Measurements from ENCODE around the gene PNLIPRP2.

The PNLIPRP2 gene

DNA sequence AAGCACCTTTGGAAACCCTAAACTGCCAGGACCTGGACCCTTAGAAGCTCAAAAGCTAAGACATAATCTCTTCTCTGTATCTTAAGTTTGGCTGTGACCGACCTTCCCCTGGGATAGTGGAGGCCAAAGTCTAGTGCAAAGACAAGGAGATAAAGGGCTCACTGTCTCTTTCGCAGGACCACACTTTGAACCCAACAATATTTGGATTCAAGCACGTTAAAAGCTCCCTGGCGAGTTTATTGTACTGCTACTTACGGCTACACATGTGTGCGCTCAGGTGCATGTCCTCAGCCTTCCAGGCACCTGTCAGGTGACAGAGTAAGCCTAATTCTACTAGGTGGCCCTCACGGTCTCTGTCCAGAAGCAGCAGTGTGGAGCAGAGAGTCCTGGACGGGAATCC, 55.9 kb downstream of the PNLIPRP2 start:
- TF ChIP-seq, protein P1, sequence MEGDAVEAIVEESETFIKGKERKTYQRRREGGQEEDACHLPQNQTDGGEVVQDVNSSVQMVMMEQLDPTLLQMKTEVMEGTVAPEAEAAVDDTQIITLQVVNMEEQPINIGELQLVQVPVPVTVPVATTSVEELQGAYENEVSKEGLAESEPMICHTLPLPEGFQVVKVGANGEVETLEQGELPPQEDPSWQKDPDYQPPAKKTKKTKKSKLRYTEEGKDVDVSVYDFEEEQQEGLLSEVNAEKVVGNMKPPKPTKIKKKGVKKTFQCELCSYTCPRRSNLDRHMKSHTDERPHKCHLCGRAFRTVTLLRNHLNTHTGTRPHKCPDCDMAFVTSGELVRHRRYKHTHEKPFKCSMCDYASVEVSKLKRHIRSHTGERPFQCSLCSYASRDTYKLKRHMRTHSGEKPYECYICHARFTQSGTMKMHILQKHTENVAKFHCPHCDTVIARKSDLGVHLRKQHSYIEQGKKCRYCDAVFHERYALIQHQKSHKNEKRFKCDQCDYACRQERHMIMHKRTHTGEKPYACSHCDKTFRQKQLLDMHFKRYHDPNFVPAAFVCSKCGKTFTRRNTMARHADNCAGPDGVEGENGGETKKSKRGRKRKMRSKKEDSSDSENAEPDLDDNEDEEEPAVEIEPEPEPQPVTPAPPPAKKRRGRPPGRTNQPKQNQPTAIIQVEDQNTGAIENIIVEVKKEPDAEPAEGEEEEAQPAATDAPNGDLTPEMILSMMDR (conservative IDR thresholded peaks at IDR 0.05; ENCODE audit: low read depth) = no peak
- POLR2A ChIA-PET (ENCODE audit: low non-redundant PET) = no interaction called here
- CTCF ChIA-PET = interaction anchor here (0.6 kb wide), 1 partner anchor 454 kb away, joined by 3 read pairs; no protein-coding TSS in a partner anchor
- no peak overlapping the region for H3K27ac ChIP-seq
- no peak for DNase-seq (ENCODE audit: low spot score)

DNA sequence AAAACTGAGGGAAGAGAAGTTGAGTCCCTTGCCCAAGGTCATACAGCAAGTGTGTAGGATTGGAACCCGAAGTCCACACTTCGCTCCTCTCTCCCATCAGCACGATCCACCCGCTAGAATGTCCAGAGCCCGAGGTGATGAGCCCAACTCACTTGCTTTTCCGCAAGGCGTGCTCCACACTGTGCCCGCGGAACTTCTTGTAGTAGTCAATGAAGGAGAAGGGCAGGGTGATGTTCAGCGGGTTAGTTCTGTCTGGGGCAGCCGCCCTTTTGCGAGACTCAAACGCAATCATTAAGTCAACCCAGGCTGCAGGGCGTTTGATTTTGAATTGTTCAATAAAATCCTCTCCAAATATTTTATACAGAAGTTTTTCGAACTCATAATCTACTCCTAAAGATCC, 58.6 kb downstream of the PNLIPRP2 start:
- no peak for DNase-seq (ENCODE audit: low spot score)
- ChIA-PET POLR2A (ENCODE audit: low non-redundant PET) (no interaction called here), CTCF (interaction anchor here (0.6 kb wide), 1 partner anchor 1249 kb away, joined by 3 read pairs; no protein-coding TSS in a partner anchor)
- TF ChIP-seq, protein P1 (conservative IDR thresholded peaks at IDR 0.05; ENCODE audit: low read depth) = no peak
- H3K27ac ChIP-seq = no peak overlapping the region

DNA sequence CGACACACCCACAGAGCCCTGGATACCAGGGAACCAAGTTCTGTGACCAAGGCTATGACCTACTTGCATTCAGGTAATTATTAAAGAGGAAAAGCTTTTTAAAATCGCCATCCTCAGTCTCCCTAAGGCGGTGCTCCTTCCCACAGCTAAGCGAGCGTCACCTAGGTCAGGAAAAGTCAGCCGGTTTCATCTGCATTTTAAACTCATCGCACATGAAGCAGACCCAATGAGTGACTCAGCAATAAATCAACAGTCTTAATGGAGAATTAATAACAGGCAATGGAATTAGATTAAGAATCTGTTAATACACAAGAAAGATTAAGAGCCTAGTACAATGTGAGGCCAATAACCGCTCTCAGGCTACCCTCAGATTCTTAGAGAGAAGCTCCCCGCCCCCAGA, 62.4 kb downstream of the PNLIPRP2 start:
- no peak for DNase-seq (ENCODE audit: low spot score)
- ChIA-PET CTCF (interaction anchor here (0.6 to 3.9 kb wide), 12 partner anchors 9 to 606 kb away, joined by 3 to 75 read pairs (median 5); no protein-coding TSS in a partner anchor), POLR2A (ENCODE audit: low non-redundant PET) (no interaction called here)

DNA sequence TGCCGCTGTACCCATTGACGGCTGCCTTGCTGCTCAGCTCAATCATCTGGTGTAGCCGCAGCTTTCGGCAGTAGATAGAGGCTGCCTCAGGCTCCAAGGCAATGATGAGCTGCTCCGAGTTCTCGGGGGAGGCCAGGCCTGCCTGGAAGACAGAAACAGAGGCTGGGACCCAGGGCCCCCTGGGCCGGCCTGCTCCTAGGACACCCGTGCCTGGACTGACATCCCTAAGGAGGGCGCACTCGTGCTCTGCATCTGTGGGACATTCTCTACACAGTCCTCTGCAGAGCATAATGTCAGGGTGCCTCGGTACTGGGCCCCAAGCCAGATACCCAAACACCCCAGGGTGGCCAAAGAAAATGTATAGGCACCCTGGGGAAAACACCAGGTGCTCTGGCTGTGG, 63.1 kb downstream of the PNLIPRP2 start:
- CTCF ChIA-PET = interaction anchor here (0.6 to 3.9 kb wide), 2 partner anchors 105 to 533 kb away, joined by 3 to 75 read pairs; no protein-coding TSS in a partner anchor
- TF ChIP-seq, protein P1 (conservative IDR thresholded peaks at IDR 0.05; ENCODE audit: low read depth) = no peak
- no peak overlapping the region for H3K27ac ChIP-seq
- no peak for DNase-seq (ENCODE audit: low spot score)
- POLR2A ChIA-PET (ENCODE audit: low non-redundant PET) = no interaction called here

More for the DNA sequence above, 62.4 kb downstream of the PNLIPRP2 start:
- TF ChIP-seq, protein P1 (conservative IDR thresholded peaks at IDR 0.05; ENCODE audit: low read depth) = no peak
- no peak overlapping the region for H3K27ac ChIP-seq

DNA sequence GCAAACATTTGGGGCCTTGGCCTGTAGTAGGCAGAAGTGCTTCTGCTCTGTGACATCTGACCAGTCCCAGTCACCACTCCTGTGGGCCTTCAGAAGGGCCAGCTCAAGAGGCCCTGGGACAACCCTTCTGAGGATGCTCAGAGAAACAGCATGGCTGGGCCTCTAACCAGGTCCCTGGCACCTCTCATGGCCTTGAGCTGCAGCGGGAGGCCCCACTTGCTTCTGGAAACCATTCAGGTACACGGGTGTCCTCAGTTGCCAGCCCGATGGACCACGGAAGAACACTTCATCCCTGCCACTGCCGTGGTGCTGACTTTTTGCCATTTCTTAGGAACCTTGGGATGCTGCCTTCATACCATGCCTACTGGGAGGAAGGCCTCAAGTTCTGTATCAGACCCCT, 64.0 kb downstream of the PNLIPRP2 start:
- DNase-seq (ENCODE audit: low spot score) = no peak
- CTCF ChIA-PET = interaction anchor here (3.9 kb wide), 1 partner anchor 104 kb away, joined by 23 read pairs; no protein-coding TSS in a partner anchor

DNA sequence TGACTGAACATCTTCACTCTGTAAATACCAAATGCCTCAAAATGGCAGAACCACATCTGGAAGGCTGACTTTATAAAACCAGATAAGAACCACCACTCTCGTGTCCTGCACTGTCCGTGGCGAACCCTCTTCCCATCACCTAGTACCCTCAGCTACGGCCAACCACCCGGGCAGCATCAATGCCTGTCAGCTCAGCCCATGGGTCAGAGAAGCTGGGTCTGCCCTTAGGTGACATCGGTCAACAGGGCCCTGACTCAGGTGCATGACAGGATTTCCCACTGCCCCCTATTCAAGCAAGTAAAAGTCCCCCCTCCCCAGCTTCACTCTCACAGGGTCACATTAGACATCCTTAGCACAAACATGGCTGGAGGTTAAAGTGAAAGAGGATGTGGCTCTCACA, 65.1 kb downstream of the PNLIPRP2 start:
- H3K27ac ChIP-seq = no peak overlapping the region
- DNase-seq (ENCODE audit: low spot score) = no peak
- ChIA-PET POLR2A (ENCODE audit: low non-redundant PET) (interaction anchor here (0.6 kb wide), 1 partner anchor 85 kb away, joined by 5 read pairs; no protein-coding TSS in a partner anchor), CTCF (interaction anchor here (0.7 to 3.9 kb wide), 2 partner anchors 103 to 733 kb away, joined by 4 to 23 read pairs; no protein-coding TSS in a partner anchor)
- TF ChIP-seq, protein P1 (conservative IDR thresholded peaks at IDR 0.05; ENCODE audit: low read depth) = no peak

More for the DNA sequence above, 64.0 kb downstream of the PNLIPRP2 start:
- TF ChIP-seq, protein P1 (conservative IDR thresholded peaks at IDR 0.05; ENCODE audit: low read depth) = no peak
- no peak overlapping the region for H3K27ac ChIP-seq
- POLR2A ChIA-PET (ENCODE audit: low non-redundant PET) = no interaction called here
